Neural cell (in vitro differentiated cells): ENCODE measurements around the gene LCLAT1. TPM values are rescaled to one million over a fixed set of nuclear protein-coding genes. Genes with fewer than 3 reads are reported as not detected.

Source experiments
- H2AFZ ChIP-seq: fragments of 200-600, 300-800 bp; sonication (generic), shearing (Covaris generic); 2 replicates; pipeline ENCODE4 v1.6.0; 2014; ENCODE audit warnings: low read depth, mild to moderate bottlenecking, antibody characterized with exemption, low read length, moderate library complexity
- H3F3A ChIP-seq: fragments of 200-600 bp; shearing (Covaris generic); 2 replicates; pipeline ENCODE4 v1.6.1; 2016; ENCODE audit warnings: mild to moderate bottlenecking, moderate library complexity, mixed read lengths, antibody characterized with exemption, low read length; ENCODE audit not compliant: insufficient read depth, poor library complexity, severe bottlenecking
- H3K27ac ChIP-seq: fragments of 200-600, 300-800 bp; sonication (generic), shearing (Covaris generic); 2 replicates; pipeline ENCODE4 v1.5.1; 2014; ENCODE audit warnings: mild to moderate bottlenecking, low read length, moderate library complexity
- H3K27me3 ChIP-seq: fragments of 300-800, 200-600 bp; sonication (generic), shearing (Covaris generic); 2 replicates; pipeline ENCODE4 v1.6.0; 2014; ENCODE audit warnings: mild to moderate bottlenecking, low read depth, low read length, moderate library complexity; ENCODE audit not compliant: insufficient read depth
- H3K36me3 ChIP-seq: fragments of 300-800, 200-600 bp; sonication (generic), shearing (Covaris generic); 2 replicates; pipeline ENCODE4 v1.5.1; 2014; ENCODE audit warnings: mild to moderate bottlenecking, antibody characterized with exemption, low read length, moderate library complexity; ENCODE audit not compliant: insufficient read depth
- H3K4me2 ChIP-seq: fragments of 300-800, 200-600 bp; sonication (generic), shearing (Covaris generic); 2 replicates; pipeline ENCODE4 v1.6.0; 2014; ENCODE audit warnings: mild to moderate bottlenecking, low read length
- H3K4me3 ChIP-seq: fragments of 300-800, 200-600 bp; sonication (generic), shearing (Covaris generic); 2 replicates; pipeline ENCODE4 v1.5.1; 2014; ENCODE audit warnings: mild to moderate bottlenecking, low read length, moderate library complexity
- H3K79me2 ChIP-seq: fragments of 200-600 bp; shearing (Covaris generic); replicated peaks from 2 replicates; pipeline ENCODE4 v1.6.0; 2014; ENCODE audit warnings: mild to moderate bottlenecking, low read length, moderate library complexity; ENCODE audit not compliant: insufficient read depth
- H3K9ac ChIP-seq: fragments of 300-800, 200-600 bp; sonication (generic), shearing (Covaris generic); 2 replicates; pipeline ENCODE4 v1.6.1; 2016; ENCODE audit warnings: mild to moderate bottlenecking, low read length, mixed read lengths
- H3K9me2 ChIP-seq: fragments of 200-600 bp; shearing (Covaris generic); 2 replicates; pipeline ENCODE4 v1.6.1; 2016; ENCODE audit warnings: mild to moderate bottlenecking, low read length, mixed read lengths; ENCODE audit not compliant: insufficient read depth
- H3K9me3 ChIP-seq: fragments of 200-600, 300-800 bp; sonication (generic), shearing (Covaris generic); 2 replicates; pipeline ENCODE4 v1.6.1; 2016; ENCODE audit warnings: mild to moderate bottlenecking, mixed run types, low read length, moderate library complexity, mixed read lengths
- H4K20me1 ChIP-seq: fragments of 200-600 bp; shearing (Covaris generic); 2 replicates; pipeline ENCODE4 v1.6.1; 2016; ENCODE audit warnings: mild to moderate bottlenecking, mixed run types; ENCODE audit not compliant: insufficient read depth
- EP300 ChIP-seq: fragments of 450-650 bp; conservative IDR thresholded peaks from 2 replicates; pipeline ENCODE4 v1.6.1; 2014; ENCODE audit warnings: antibody characterized with exemption, mild to moderate bottlenecking, moderate library complexity; ENCODE audit not compliant: poor library complexity, severe bottlenecking
- EZH2 ChIP-seq: fragments of 200-600, 300-800 bp; shearing (Covaris generic), sonication (generic); IDR thresholded peaks from 2 replicates; pipeline ENCODE4 v1.6.1; 2014; ENCODE audit warnings: antibody characterized with exemption, low read length, borderline replicate concordance, mild to moderate bottlenecking; ENCODE audit not compliant: insufficient read depth, poor library complexity, severe bottlenecking
- MXI1 ChIP-seq: fragments of 450-650 bp; conservative IDR thresholded peaks from 2 replicates; pipeline ENCODE4 v1.6.1; 2014; ENCODE audit warnings: antibody characterized with exemption, mild to moderate bottlenecking; ENCODE audit not compliant: poor library complexity, severe bottlenecking
- POLR2AphosphoS5 ChIP-seq: IDR thresholded peaks from 2 replicates; pipeline ENCODE4 v1.6.1; 2012
- RAD21 ChIP-seq: fragments of 450-650 bp; conservative IDR thresholded peaks from 2 replicates; pipeline ENCODE4 v1.6.1; 2014; ENCODE audit warnings: antibody characterized with exemption, mild to moderate bottlenecking, moderate library complexity
- SMC3 ChIP-seq: fragments of 450-650 bp; conservative IDR thresholded peaks from 2 replicates; pipeline ENCODE4 v1.6.1; 2014; ENCODE audit warnings: antibody characterized with exemption, mild to moderate bottlenecking, moderate library complexity; ENCODE audit not compliant: poor library complexity
- TAF1 ChIP-seq: IDR thresholded peaks from 2 replicates; pipeline ENCODE4 v1.6.1; 2012; ENCODE audit warnings: low read depth
- polyA plus RNA-seq: library from polyadenylated mRNA; depleted of rRNA; stranded (reverse); fragments of >200 nt; gene quantifications from 2 replicates; pipeline ENCODE4 v1.2.3, GENCODE V29; 2014
- TF ChIP-seq, protein P1 (sequence below): IDR thresholded peaks from 2 replicates; pipeline ENCODE4 v1.6.1; 2012; ENCODE audit warnings: borderline replicate concordance
- TF ChIP-seq, protein P2 (sequence below): fragments of 450-650 bp; IDR thresholded peaks from 2 replicates; pipeline ENCODE4 v1.5.1; 2014; ENCODE audit warnings: antibody characterized with exemption, mild to moderate bottlenecking, moderate library complexity; ENCODE audit not compliant: poor library complexity, severe bottlenecking

Gene LCLAT1
- polyA plus RNA-seq, 1 donor from 2014 or later, result 5.8 TPM

DNA sequence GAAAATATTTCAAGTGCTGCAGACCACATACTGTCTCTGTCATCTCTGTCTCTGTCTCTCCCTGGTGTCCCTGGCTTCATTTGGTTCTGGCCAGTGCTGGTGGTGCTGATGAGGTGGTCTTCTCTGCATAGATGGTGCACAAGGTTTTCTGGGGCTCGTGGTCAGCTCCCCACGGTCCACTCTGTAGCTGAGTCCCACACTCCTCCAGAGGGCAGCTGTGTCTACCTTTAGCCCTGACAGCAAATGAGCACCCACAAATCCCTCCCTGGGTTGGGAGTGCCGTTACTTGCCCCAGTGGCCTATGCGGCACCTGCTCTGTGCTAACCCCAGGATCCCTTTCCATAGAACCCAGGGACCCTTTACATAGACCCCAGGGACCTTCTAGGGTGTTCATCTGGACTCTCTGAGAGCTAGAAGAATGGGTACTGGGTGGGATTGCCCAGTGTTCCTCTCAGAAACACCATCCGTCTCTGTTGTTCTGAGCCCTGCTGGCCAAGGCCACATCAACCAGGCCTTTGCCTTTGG lies 230.9 kb downstream of the LCLAT1 start:
- TF ChIP-seq TAF1, result no peak
- no peak for TF ChIP-seq EP300
- TF ChIP-seq, protein P1, sequence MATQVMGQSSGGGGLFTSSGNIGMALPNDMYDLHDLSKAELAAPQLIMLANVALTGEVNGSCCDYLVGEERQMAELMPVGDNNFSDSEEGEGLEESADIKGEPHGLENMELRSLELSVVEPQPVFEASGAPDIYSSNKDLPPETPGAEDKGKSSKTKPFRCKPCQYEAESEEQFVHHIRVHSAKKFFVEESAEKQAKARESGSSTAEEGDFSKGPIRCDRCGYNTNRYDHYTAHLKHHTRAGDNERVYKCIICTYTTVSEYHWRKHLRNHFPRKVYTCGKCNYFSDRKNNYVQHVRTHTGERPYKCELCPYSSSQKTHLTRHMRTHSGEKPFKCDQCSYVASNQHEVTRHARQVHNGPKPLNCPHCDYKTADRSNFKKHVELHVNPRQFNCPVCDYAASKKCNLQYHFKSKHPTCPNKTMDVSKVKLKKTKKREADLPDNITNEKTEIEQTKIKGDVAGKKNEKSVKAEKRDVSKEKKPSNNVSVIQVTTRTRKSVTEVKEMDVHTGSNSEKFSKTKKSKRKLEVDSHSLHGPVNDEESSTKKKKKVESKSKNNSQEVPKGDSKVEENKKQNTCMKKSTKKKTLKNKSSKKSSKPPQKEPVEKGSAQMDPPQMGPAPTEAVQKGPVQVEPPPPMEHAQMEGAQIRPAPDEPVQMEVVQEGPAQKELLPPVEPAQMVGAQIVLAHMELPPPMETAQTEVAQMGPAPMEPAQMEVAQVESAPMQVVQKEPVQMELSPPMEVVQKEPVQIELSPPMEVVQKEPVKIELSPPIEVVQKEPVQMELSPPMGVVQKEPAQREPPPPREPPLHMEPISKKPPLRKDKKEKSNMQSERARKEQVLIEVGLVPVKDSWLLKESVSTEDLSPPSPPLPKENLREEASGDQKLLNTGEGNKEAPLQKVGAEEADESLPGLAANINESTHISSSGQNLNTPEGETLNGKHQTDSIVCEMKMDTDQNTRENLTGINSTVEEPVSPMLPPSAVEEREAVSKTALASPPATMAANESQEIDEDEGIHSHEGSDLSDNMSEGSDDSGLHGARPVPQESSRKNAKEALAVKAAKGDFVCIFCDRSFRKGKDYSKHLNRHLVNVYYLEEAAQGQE, result no peak
- no peak for TF ChIP-seq SMC3
- TF ChIP-seq, protein P2, sequence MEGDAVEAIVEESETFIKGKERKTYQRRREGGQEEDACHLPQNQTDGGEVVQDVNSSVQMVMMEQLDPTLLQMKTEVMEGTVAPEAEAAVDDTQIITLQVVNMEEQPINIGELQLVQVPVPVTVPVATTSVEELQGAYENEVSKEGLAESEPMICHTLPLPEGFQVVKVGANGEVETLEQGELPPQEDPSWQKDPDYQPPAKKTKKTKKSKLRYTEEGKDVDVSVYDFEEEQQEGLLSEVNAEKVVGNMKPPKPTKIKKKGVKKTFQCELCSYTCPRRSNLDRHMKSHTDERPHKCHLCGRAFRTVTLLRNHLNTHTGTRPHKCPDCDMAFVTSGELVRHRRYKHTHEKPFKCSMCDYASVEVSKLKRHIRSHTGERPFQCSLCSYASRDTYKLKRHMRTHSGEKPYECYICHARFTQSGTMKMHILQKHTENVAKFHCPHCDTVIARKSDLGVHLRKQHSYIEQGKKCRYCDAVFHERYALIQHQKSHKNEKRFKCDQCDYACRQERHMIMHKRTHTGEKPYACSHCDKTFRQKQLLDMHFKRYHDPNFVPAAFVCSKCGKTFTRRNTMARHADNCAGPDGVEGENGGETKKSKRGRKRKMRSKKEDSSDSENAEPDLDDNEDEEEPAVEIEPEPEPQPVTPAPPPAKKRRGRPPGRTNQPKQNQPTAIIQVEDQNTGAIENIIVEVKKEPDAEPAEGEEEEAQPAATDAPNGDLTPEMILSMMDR, result no peak

GRCh38 chr2:30678410-30679137 lies 231.5 kb downstream of the LCLAT1 start:
- Histone ChIP-seq H3K27ac (peak overlapping the region; percentile 100), H3K36me3 (no peaks in the 10 kb centered on the region), H3K9ac (peak overlapping the region; percentile 84), H3K9me2 (no peaks in the 10 kb centered on the region), H3F3A (peaks cover 2% of the 10 kb centered on the region), H3K27me3 (no peaks in the 10 kb centered on the region), H2AFZ (peak overlapping the region; percentile 71), H3K79me2 (no peaks in the 10 kb centered on the region), H3K4me3 (peak overlapping the region; percentile 55), H4K20me1 (no peaks in the 10 kb centered on the region), H3K4me2 (no peak overlapping the region), H3K9me3 (no peaks in the 10 kb centered on the region)
- no peak for TF ChIP-seq POLR2AphosphoS5
- no peak for TF ChIP-seq EZH2
- TF ChIP-seq MXI1, result no peak
- no peak for TF ChIP-seq TAF1
- TF ChIP-seq RAD21, result no peak
- TF ChIP-seq, protein P2, result no peak
- no peak for TF ChIP-seq EP300
- TF ChIP-seq, protein P1, result no peak
- TF ChIP-seq SMC3, result no peak

More for the DNA sequence above, 230.9 kb downstream of the LCLAT1 start:
- Histone ChIP-seq H3K27me3 (no peaks in the 10 kb centered on the region), H3K9me2 (no peaks in the 10 kb centered on the region), H3F3A (peaks cover 2% of the 10 kb centered on the region), H3K4me2 (no peak overlapping the region), H3K79me2 (no peaks in the 10 kb centered on the region), H4K20me1 (no peaks in the 10 kb centered on the region), H3K27ac (peak overlapping the region; percentile 100), H3K4me3 (no peak overlapping the region), H3K9ac (no peak overlapping the region), H2AFZ (no peak overlapping the region), H3K36me3 (no peaks in the 10 kb centered on the region), H3K9me3 (no peaks in the 10 kb centered on the region)
